Measurements from ENCODE around the gene WIZ. TPM values are rescaled to one million over a fixed set of nuclear protein-coding genes. Genes with fewer than 3 reads are reported as not detected.

Gene WIZ
- total RNA-seq, 1 experiment from 2014 or later = 37.5 TPM

DNA sequence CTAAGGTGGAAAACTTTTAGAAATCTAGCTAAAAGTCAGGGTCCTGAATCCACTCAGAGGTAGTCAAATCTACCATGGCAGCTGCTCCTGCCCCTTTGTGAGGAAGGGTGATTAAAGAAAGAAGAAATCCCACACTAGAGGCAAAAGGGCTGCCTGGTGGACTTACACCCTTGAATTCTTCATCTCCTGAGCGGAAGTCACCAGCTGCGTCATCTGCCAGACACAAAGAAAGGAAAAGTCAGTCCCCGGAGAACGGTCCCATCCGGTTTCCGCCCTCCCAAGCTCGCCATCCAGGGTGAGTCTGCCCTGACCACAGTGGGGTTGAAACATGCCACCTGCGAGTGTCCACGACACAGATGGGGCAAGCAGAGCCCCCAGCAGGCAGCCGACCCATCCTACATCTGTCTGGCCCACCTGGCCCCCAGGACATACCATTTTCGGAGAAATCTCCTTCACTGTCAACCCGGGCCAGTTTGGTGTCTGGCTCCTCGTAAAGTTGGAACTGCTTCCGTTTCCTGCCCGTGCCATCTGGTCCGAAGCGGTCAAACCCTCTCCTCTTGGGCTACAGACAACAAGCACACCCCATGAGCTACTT is 77.9 kb downstream of the WIZ start:
- H3K9me3 ChIP-seq = no peaks in the 10 kb centered on the region
- no peaks in the 10 kb centered on the region for H3K27me3 ChIP-seq (replicated peaks; ENCODE audit: control insufficient read depth, insufficient read depth, low read length)
- Mint-ChIP-seq H3K4me3 (ENCODE audit: unreplicated experiment) (no peak overlapping the region), H3K9me3 (ENCODE audit: unreplicated experiment) (no peaks in the 10 kb centered on the region), H3K27ac (ENCODE audit: unreplicated experiment) (no peak overlapping the region), H3K36me3 (ENCODE audit: insufficient read depth, unreplicated experiment) (peaks cover 83% of the 10 kb centered on the region), H3K4me1 (ENCODE audit: low read depth, unreplicated experiment) (peaks cover 5% of the 10 kb centered on the region), H3K27me3 (ENCODE audit: insufficient read depth, unreplicated experiment) (no peaks in the 10 kb centered on the region)
- intact Hi-C loops (cut with micrococcal nuclease; ENCODE audit: unreplicated experiment) = no loop called here
- H3K4me3 ChIP-seq (ENCODE audit: low read depth, low read length) = no peak overlapping the region
- no peak for TF ChIP-seq CTCF (IDR thresholded peaks at IDR 0.05; ENCODE audit: insufficient read depth in 1 of 2, low read depth in 1 of 2, low read length in 1 of 2, severe bottlenecking in 1 of 2, unreplicated experiment in 1 of 2)
- POLR2A ChIA-PET = no interaction called here
- no TSS peak for BruUV-seq (replicated peaks)
- no peak for DNase-seq
- H3K36me3 ChIP-seq (ENCODE audit: control insufficient read depth, insufficient read depth, low read length) = peaks cover 7% of the 10 kb centered on the region; the same call in 1 of the 2 replicates
- peaks cover 5% of the 10 kb centered on the region for H3K4me1 ChIP-seq
- CTCF ChIA-PET = no interaction called here

- H3K4me1 ChIP-seq = no peaks in the 10 kb centered on the region
- Mint-ChIP-seq H3K9me3 (ENCODE audit: unreplicated experiment) (no peaks in the 10 kb centered on the region), H3K27me3 (ENCODE audit: insufficient read depth, unreplicated experiment) (no peaks in the 10 kb centered on the region), H3K27ac (ENCODE audit: unreplicated experiment) (no peak overlapping the region), H3K4me3 (ENCODE audit: unreplicated experiment) (no peak overlapping the region), H3K36me3 (ENCODE audit: insufficient read depth, unreplicated experiment) (peaks cover 88% of the 10 kb centered on the region), H3K4me1 (ENCODE audit: low read depth, unreplicated experiment) (no peaks in the 10 kb centered on the region)
- ChIA-PET CTCF (no interaction called here), POLR2A (no interaction called here)
- no peaks in the 10 kb centered on the region for H3K9me3 ChIP-seq
- H3K4me3 ChIP-seq (ENCODE audit: low read depth, low read length) = no peak overlapping the region
- H3K27me3 ChIP-seq (replicated peaks; ENCODE audit: control insufficient read depth, insufficient read depth, low read length) = no peaks in the 10 kb centered on the region
- peaks cover 7% of the 10 kb centered on the region; the same call in 1 of the 2 replicates for H3K36me3 ChIP-seq (ENCODE audit: control insufficient read depth, insufficient read depth, low read length)
- DNase-seq = no peak
- no peak for TF ChIP-seq CTCF (IDR thresholded peaks at IDR 0.05; ENCODE audit: insufficient read depth in 1 of 2, low read depth in 1 of 2, low read length in 1 of 2, severe bottlenecking in 1 of 2, unreplicated experiment in 1 of 2)
- intact Hi-C loops (cut with micrococcal nuclease; ENCODE audit: unreplicated experiment) = no loop called here
- BruUV-seq (replicated peaks) = no TSS peak
These were observed 78.6 kb downstream of the WIZ start for GRCh38 chr19:15371119-15371518.

Small RNA genes within 50 kb of the gene (microRNA-seq; reads per million reads assigned to microRNA genes)
- gene MIR1470 = not detected

Other genes with a start within 250 kb of the WIZ start
- 53.5 and 60.6 TPM in 2 replicates for gene NOTCH3, start 249.0 kb downstream of the WIZ start, total RNA-seq (2022)
- 0.97 and 1.2 TPM in 2 replicates for gene EPHX3, start 217.5 kb downstream of the WIZ start, total RNA-seq (2022)
- 154 and 170 TPM in 2 replicates for gene BRD4, start 117.4 kb downstream of the WIZ start, total RNA-seq (2022)
- gene AKAP8, start 70.2 kb downstream of the WIZ start, total RNA-seq (2022) = 53.5 and 53.7 TPM in 2 replicates
- gene AKAP8L, start 31.0 kb downstream of the WIZ start, total RNA-seq (2022) = 112 and 127 TPM in 2 replicates
- not detected in 2 replicates for gene RASAL3, start 14.6 kb upstream of the WIZ start, total RNA-seq (2022)
- not detected in 2 replicates for gene PGLYRP2, start 29.5 kb upstream of the WIZ start, total RNA-seq (2022)
- gene CYP4F22, start 58.6 kb upstream of the WIZ start, total RNA-seq (2022) = not detected in 2 replicates
- not detected in 2 replicates for gene CYP4F8, start 165.3 kb upstream of the WIZ start, total RNA-seq (2022)
- 0.65 and 0.93 TPM in 2 replicates for gene CYP4F3, start 190.9 kb upstream of the WIZ start, total RNA-seq (2022)
- gene CYP4F12, start 223.1 kb upstream of the WIZ start, total RNA-seq (2022) = 0.16 and 0.39 TPM in 2 replicates

Measured in Caco-2 (cell line).